IMR-90 (cell line): ENCODE results near the gene PASD1. TPM values are rescaled to one million over a fixed set of nuclear protein-coding genes. Genes with fewer than 3 reads are reported as not detected.

Source experiments
- ATAC-seq: fragments of 200-7000 bp; cut with Tn5 transposase; 2 replicates; pipeline ENCODE4 v1.9.1; 2020; ENCODE audit warnings: low read depth, mild to moderate bottlenecking, moderate library complexity
- BruUV-seq: library from RNA; stranded (reverse); fragments of 400-500 nt; replicated peaks from 2 replicates; lab custom pipeline; 2021; lab: Mats Ljungman, UMichigan
- CTCF ChIA-PET: fragments of 300-600 bp; formaldehyde crosslinking; extraction: SDS; loops from one replicate; lab custom pipeline; 2021; ENCODE audit warnings: antibody characterized with exemption; lab: Yijun Ruan, JAX
- POLR2A ChIA-PET: fragments of 300-600 bp; sonication (Branson Sonifier 250); formaldehyde crosslinking; loops from one replicate; lab custom pipeline; 2022; ENCODE audit warnings: antibody characterized with exemption; ENCODE audit not compliant: unreplicated experiment; lab: Charles Lee
- DNase-seq: peaks from one replicate; pipeline ENCODE4 v3.0.0; 2013
- H2AFZ ChIP-seq: replicated peaks from 2 replicates; pipeline ENCODE3; 2013; ENCODE audit warnings: low read length, mild to moderate bottlenecking; ENCODE audit not compliant: poor library complexity
- H2AK5ac ChIP-seq: 2 replicates; pipeline ENCODE4 v1.6.1; 2013; ENCODE audit warnings: low read depth, low read length, inconsistent platforms
- H2AK9ac ChIP-seq: replicated peaks from 2 replicates; pipeline ENCODE3; 2013; ENCODE audit warnings: mild to moderate bottlenecking, low read depth, low read length, moderate library complexity; ENCODE audit not compliant: poor library complexity
- H2BK120ac ChIP-seq: 2 replicates; pipeline ENCODE4 v1.6.1; 2013; ENCODE audit warnings: low read depth, low read length, inconsistent platforms
- H2BK15ac ChIP-seq: 3 replicates; pipeline ENCODE4 v1.6.1; 2013; ENCODE audit warnings: low read depth, low read length, inconsistent platforms
- H2BK20ac ChIP-seq: 2 replicates; pipeline ENCODE4 v1.6.1; 2013; ENCODE audit warnings: low read depth, mild to moderate bottlenecking, inconsistent platforms, low read length, moderate library complexity
- H2BK5ac ChIP-seq: 2 replicates; pipeline ENCODE4 v1.6.1; 2013; ENCODE audit warnings: mild to moderate bottlenecking, low read depth, low read length, inconsistent platforms; ENCODE audit not compliant: poor library complexity, severe bottlenecking
- H3K14ac ChIP-seq: replicated peaks from 2 replicates; pipeline ENCODE4 v1.6.1; 2013; ENCODE audit warnings: low read depth, low read length, inconsistent platforms
- H3K18ac ChIP-seq: 2 replicates; pipeline ENCODE4 v1.6.1; 2013; ENCODE audit warnings: low read depth, low read length, control low read depth
- H3K23ac ChIP-seq: 2 replicates; pipeline ENCODE4 v1.6.1; 2013; ENCODE audit warnings: low read depth, low read length, inconsistent platforms
- H3K27ac ChIP-seq: 2 replicates; pipeline ENCODE4 v1.5.1; 2013; ENCODE audit warnings: mild to moderate bottlenecking, control low read depth, low read length; ENCODE audit not compliant: insufficient read depth
- H3K27me3 ChIP-seq: 2 replicates; pipeline ENCODE4 v1.6.1; 2013; ENCODE audit warnings: low read length; ENCODE audit not compliant: control insufficient read depth, insufficient read depth
- H3K36me3 ChIP-seq: 2 replicates; pipeline ENCODE4 v1.6.1; 2013; ENCODE audit warnings: low read length, mixed read lengths; ENCODE audit not compliant: control insufficient read depth, insufficient read depth
- H3K4ac ChIP-seq: 2 replicates; pipeline ENCODE4 v1.6.1; 2013; ENCODE audit warnings: low read depth, low read length, inconsistent platforms
- H3K4me1 ChIP-seq: 2 replicates; pipeline ENCODE4 v1.6.1; 2013; ENCODE audit warnings: low read length, mixed read lengths; ENCODE audit not compliant: control insufficient read depth, insufficient read depth
- H3K4me2 ChIP-seq: 2 replicates; pipeline ENCODE4 v1.6.1; 2013; ENCODE audit warnings: low read depth, mild to moderate bottlenecking, control low read depth, low read length, moderate library complexity
- H3K4me3 ChIP-seq: 2 replicates; pipeline ENCODE4 v1.5.1; 2013; ENCODE audit warnings: low read depth, mild to moderate bottlenecking, control low read depth, low read length, moderate library complexity; ENCODE audit not compliant: insufficient read depth
- H3K56ac ChIP-seq: 2 replicates; pipeline ENCODE4 v1.6.1; 2013; ENCODE audit warnings: low read length, inconsistent platforms; ENCODE audit not compliant: insufficient read depth; ENCODE audit errors: extremely low read depth
- H3K79me1 ChIP-seq, 2 experiments: 2 replicates each; pipeline ENCODE4 v1.6.1; 2013; ENCODE audit warnings: low read length in 2 of 2, inconsistent platforms in 1 of 2, low read depth in 1 of 2
- H3K9ac ChIP-seq: 2 replicates; pipeline ENCODE4 v1.6.1; 2013; ENCODE audit warnings: low read depth, low read length, control low read depth
- H3K9me1 ChIP-seq: 2 replicates; pipeline ENCODE4 v1.6.1; 2013; ENCODE audit warnings: low read length, inconsistent platforms; ENCODE audit not compliant: insufficient read depth
- H3K9me3 ChIP-seq: 2 replicates; pipeline ENCODE4 v1.6.1; 2013; ENCODE audit warnings: low read length; ENCODE audit not compliant: control insufficient read depth, insufficient read depth
- H4K20me1 ChIP-seq: 2 replicates; pipeline ENCODE4 v1.6.1; 2013; ENCODE audit warnings: low read length, inconsistent platforms; ENCODE audit not compliant: insufficient read depth
- H4K5ac ChIP-seq: 2 replicates; pipeline ENCODE4 v1.6.1; 2013; ENCODE audit warnings: mild to moderate bottlenecking, low read depth, low read length, control low read depth
- H4K8ac ChIP-seq, 2 experiments: 2 replicates each; pipeline ENCODE4 v1.6.1; 2013; ENCODE audit warnings: low read depth in 2 of 2, low read length in 2 of 2, control low read depth in 1 of 2, inconsistent platforms in 1 of 2
- H4K91ac ChIP-seq: 2 replicates; pipeline ENCODE4 v1.6.1; 2013; ENCODE audit warnings: low read depth, low read length, inconsistent platforms; ENCODE audit not compliant: insufficient read depth
- BHLHE40 ChIP-seq: fragments of 150-350 bp; IDR thresholded peaks from 2 replicates; pipeline ENCODE4 v1.6.1; 2016; ENCODE audit warnings: mild to moderate bottlenecking, low read depth, low read length
- CEBPB ChIP-seq: IDR thresholded peaks from 2 replicates; pipeline ENCODE4 v1.6.1; 2012; ENCODE audit warnings: low read depth, low read length, improper control_type of control experiment
- CHD1 ChIP-seq: IDR thresholded peaks from 2 replicates; pipeline ENCODE4 v1.6.1; 2012; ENCODE audit warnings: low read depth, low read length, improper control_type of control experiment
- CTCF ChIP-seq: conservative IDR thresholded peaks from 2 replicates; pipeline ENCODE4 v1.5.1; 2012; ENCODE audit warnings: mild to moderate bottlenecking, low read depth, low read length, improper control_type of control experiment
- FOS ChIP-seq: fragments of 150-350 bp; IDR thresholded peaks from 2 replicates; pipeline ENCODE4 v1.6.1; 2016; ENCODE audit warnings: low read depth, low read length
- MAZ ChIP-seq: IDR thresholded peaks from 2 replicates; pipeline ENCODE4 v1.6.1; 2012; ENCODE audit warnings: low read depth, mild to moderate bottlenecking, low read length, improper control_type of control experiment, moderate library complexity, borderline replicate concordance
- MXI1 ChIP-seq: IDR thresholded peaks from 2 replicates; pipeline ENCODE4 v1.6.1; 2012; ENCODE audit warnings: low read depth, mild to moderate bottlenecking, low read length, moderate library complexity, borderline replicate concordance
- POLR2A ChIP-seq: IDR thresholded peaks from 2 replicates; pipeline ENCODE4 v1.6.1; 2012; ENCODE audit warnings: mild to moderate bottlenecking, low read depth, low read length
- RCOR1 ChIP-seq: IDR thresholded peaks from 2 replicates; pipeline ENCODE4 v1.6.1; 2012; ENCODE audit warnings: mild to moderate bottlenecking, low read length, improper control_type of control experiment; ENCODE audit not compliant: insufficient replicate concordance
- USF2 ChIP-seq: fragments of 150-350 bp; IDR thresholded peaks from 2 replicates; pipeline ENCODE4 v1.6.1; 2017; ENCODE audit warnings: mild to moderate bottlenecking, antibody characterized with exemption, low read length, low read depth
- WGBS, 2 experiments: methylation state at CpG; one replicate each; pipeline versions ENCODE4 v1.1.5 to v1.1.7; 2013; ENCODE audit warnings: missing lambda C conversion rate in 2 of 2; ENCODE audit not compliant: insufficient read length in 1 of 2; ENCODE audit errors: extremely low coverage in 2 of 2; 5-methylcytosine and 5-hydroxymethylcytosine counted together
- dilution Hi-C: fragments of 300-500 bp; cut with HindIII; formaldehyde crosslinking; loops from one replicate; pipeline ENCODE4 v1.14.3; 2018; ENCODE audit warnings: low sequenced_read_pairs; ENCODE audit not compliant: unreplicated experiment
- in situ Hi-C: fragments of 300-500 bp; cut with MboI; formaldehyde crosslinking; loops from 3 replicates; pipeline ENCODE4 v1.14.3; 2019; ENCODE audit warnings: low sequenced_read_pairs, inconsistent platforms, mixed read lengths
- intact Hi-C: fragments of 100-400 bp; cut with micrococcal nuclease; formaldehyde crosslinking; loops from 2 replicates; pipeline ENCODE4 v1.10.0; 2022
- polyA plus RNA-seq, 3 experiments: library from polyadenylated mRNA; depleted of rRNA; stranded (reverse); fragments of >200 nt; gene quantifications; 2 replicates each; pipeline ENCODE4 v1.2.3, GENCODE V29; 2012; ENCODE audit warnings: low replicate concordance in 1 of 3
- total RNA-seq: library from RNA; depleted of rRNA; stranded (reverse); fragments of >200 nt; gene quantifications from 2 replicates; pipeline ENCODE4 v1.2.3, GENCODE V29; 2012

Gene PASD1
- total and polyA plus RNA-seq, 2 of the 4 experiments (the other 2 are of a cell fraction): not detected

- intact Hi-C loops: no loop called here
- no peak overlapping the region for H2BK15ac ChIP-seq
- H3K18ac ChIP-seq: no peak overlapping the region
- WGBS, 2 experiments: no CpG with 5 or more reads among the region's 3 CpGs
- H4K91ac ChIP-seq: no peak overlapping the region
- in situ Hi-C loops: no loop called here
- no peak overlapping the region for H3K27ac ChIP-seq
- no peak for ATAC-seq
- H3K56ac ChIP-seq: no peak overlapping the region
- no peak overlapping the region for H3K23ac ChIP-seq
- H3K4me1 ChIP-seq: no peaks in the 10 kb centered on the region
- no peak overlapping the region for H2BK120ac ChIP-seq
- no peak overlapping the region for H2AK5ac ChIP-seq
- no peak overlapping the region for H3K4me2 ChIP-seq
- no peaks in the 10 kb centered on the region for H3K27me3 ChIP-seq
- H3K9me3 ChIP-seq: no peaks in the 10 kb centered on the region; the same call in 1 of the 2 replicates
- no peaks in the 10 kb centered on the region for H4K20me1 ChIP-seq
- no peaks in the 10 kb centered on the region for H3K79me1 ChIP-seq
- POLR2A ChIA-PET: no interaction called here
- no peak overlapping the region for H2AK9ac ChIP-seq
- H2BK20ac ChIP-seq: no peak overlapping the region
- no peak for DNase-seq
- H3K14ac ChIP-seq: no peak overlapping the region
- no peak overlapping the region for H3K4me3 ChIP-seq
- H4K8ac ChIP-seq: no peak overlapping the region
- no peak overlapping the region for H4K5ac ChIP-seq
- CTCF ChIA-PET: no interaction called here
- dilution Hi-C loops: no loop called here
- no peaks in the 10 kb centered on the region for H3K36me3 ChIP-seq
- H3K9me1 ChIP-seq: no peaks in the 10 kb centered on the region
- no peak overlapping the region for H2AFZ ChIP-seq
- no TSS peak for BruUV-seq
- H2BK5ac ChIP-seq: no peak overlapping the region
- no peak overlapping the region for H3K4ac ChIP-seq
- TF ChIP-seq MAZ (no peak), POLR2A (no peak), MXI1 (no peak), CEBPB (no peak), FOS (no peak), BHLHE40 (no peak), CTCF (no peak), RCOR1 (no peak), CHD1 (no peak), USF2 (no peak)
- H3K9ac ChIP-seq: no peak overlapping the region
These were observed 57.9 kb downstream of the PASD1 start for GRCh38 chrX:151621422-151621821.
